Endothelial cell of umbilical vein (primary cell): Measurements from ENCODE around the gene FNBP1. TPM values are rescaled to one million over a fixed set of nuclear protein-coding genes. Genes with fewer than 3 reads are reported as not detected.

Experiments
- BruUV-seq: library from RNA; stranded (reverse); fragments of 400-500 nt; replicated peaks from 2 replicates; lab custom pipeline; 2021; lab: Mats Ljungman, UMichigan
- CTCF ChIA-PET: fragments of 300-600, 350-600 bp; sonication (Branson Sonifier 250); formaldehyde crosslinking; loops from one replicate; lab custom pipeline; 2021; ENCODE audit warnings: antibody characterized with exemption, inconsistent platforms; lab: Charles Lee
- POLR2A ChIA-PET: fragments of 300-600, 350-600 bp; sonication (Branson Sonifier 250); formaldehyde crosslinking; loops from one replicate; lab custom pipeline; 2021; ENCODE audit warnings: antibody characterized with exemption, inconsistent platforms; lab: Charles Lee
- DNase-seq: peaks from one replicate; pipeline ENCODE4 v3.0.0-alpha.2; 2011; ENCODE audit warnings: low read depth, low spot score
- FAIRE-seq: peaks from 2 replicates; lab custom pipeline; 2011; peaks lifted over from hg19 to GRCh38; lab: Jason Lieb, UNC
- H2AFZ ChIP-seq: 2 replicates; pipeline ENCODE4 v1.6.0; 2012; ENCODE audit warnings: low read depth, low read length, control low read depth, inconsistent platforms
- H3K27ac ChIP-seq: 2 replicates; pipeline ENCODE4 v1.5.1; 2011; ENCODE audit warnings: low read depth, mild to moderate bottlenecking, control low read depth, low read length, moderate library complexity; ENCODE audit not compliant: insufficient read depth
- H3K27me3 ChIP-seq, 2 experiments: 2 replicates each; pipeline versions ENCODE4 v1.6.0 to v1.6.1; 2011; ENCODE audit warnings: low read length in 2 of 2, mixed read lengths in 1 of 2; ENCODE audit not compliant: control insufficient read depth in 2 of 2, insufficient read depth in 2 of 2
- H3K36me3 ChIP-seq, 2 experiments: 2 replicates in 1 of 2; 3 replicates in 1 of 2; pipeline ENCODE4 v1.5.1; 2011; ENCODE audit warnings: low read length in 2 of 2, mild to moderate bottlenecking in 1 of 2, moderate library complexity in 1 of 2; ENCODE audit not compliant: control insufficient read depth in 2 of 2, insufficient read depth in 2 of 2; ENCODE audit errors: extremely low read depth in 1 of 2
- H3K4me1 ChIP-seq: 3 replicates; pipeline ENCODE4 v1.5.1; 2011; ENCODE audit warnings: mild to moderate bottlenecking, low read length; ENCODE audit not compliant: control insufficient read depth, insufficient read depth; ENCODE audit errors: extremely low read depth
- H3K4me2 ChIP-seq: 2 replicates; pipeline ENCODE4 v1.6.1; 2011; ENCODE audit warnings: low read length, control low read depth, mixed read lengths; ENCODE audit not compliant: insufficient read depth
- H3K4me3 ChIP-seq, 3 experiments: fragments of 200-600 bp in 1 of 3; sonication (generic), shearing (Covaris generic) in 1 of 3; replicated peaks in 1 of 3; 2 replicates each; pipeline ENCODE4 v1.5.1; 2011 to 2016; ENCODE audit warnings: control low read depth in 3 of 3, low read length in 3 of 3, mild to moderate bottlenecking in 2 of 3, inconsistent platforms in 1 of 3, low read depth in 1 of 3, moderate library complexity in 1 of 3; ENCODE audit not compliant: insufficient read depth in 1 of 3
- H3K79me2 ChIP-seq: 2 replicates; pipeline ENCODE4 v1.6.0; 2012; ENCODE audit warnings: low read length, inconsistent platforms; ENCODE audit not compliant: control insufficient read depth, insufficient read depth
- H3K9ac ChIP-seq: replicated peaks from 2 replicates; pipeline ENCODE3; 2011; ENCODE audit warnings: low read length, control low read depth; ENCODE audit not compliant: insufficient read depth; ENCODE audit errors: extremely low read depth
- H3K9me1 ChIP-seq: replicated peaks from 3 replicates; pipeline ENCODE4 v1.6.0; 2011; ENCODE audit warnings: mild to moderate bottlenecking, low read length; ENCODE audit not compliant: control insufficient read depth, insufficient read depth; ENCODE audit errors: extremely low read depth
- H3K9me3 ChIP-seq: replicated peaks from 2 replicates; pipeline ENCODE4 v1.5.1; 2012; ENCODE audit warnings: low read length, inconsistent platforms; ENCODE audit not compliant: control insufficient read depth, insufficient read depth
- H4K20me1 ChIP-seq: replicated peaks from 2 replicates; pipeline ENCODE3; 2011; ENCODE audit warnings: mild to moderate bottlenecking, low read length; ENCODE audit not compliant: control insufficient read depth, insufficient read depth; ENCODE audit errors: extremely low read depth
- FOS ChIP-seq: IDR thresholded peaks from 2 replicates; pipeline ENCODE4 v1.6.1; 2011; ENCODE audit warnings: mild to moderate bottlenecking, low read length, moderate library complexity, borderline replicate concordance; ENCODE audit not compliant: insufficient read depth
- GATA2 ChIP-seq: IDR thresholded peaks from 2 replicates; pipeline ENCODE4 v1.7.0; 2011; ENCODE audit warnings: low read depth, mild to moderate bottlenecking, moderate library complexity, mixed read lengths, low read length; ENCODE audit not compliant: insufficient read length, insufficient read depth
- JUN ChIP-seq: IDR thresholded peaks from 2 replicates; pipeline ENCODE4 v1.6.1; 2011; ENCODE audit warnings: borderline replicate concordance, low read depth; ENCODE audit not compliant: insufficient read length, insufficient read depth
- MYC ChIP-seq: IDR thresholded peaks from one replicate; pipeline ENCODE4 v1.6.1; 2011; ENCODE audit warnings: mild to moderate bottlenecking, low read depth, low read length
- POLR2A ChIP-seq: IDR thresholded peaks from 2 replicates; pipeline ENCODE4 v1.6.1; 2012; ENCODE audit warnings: low read depth, mild to moderate bottlenecking, control low read depth, low read length
- dilution Hi-C: fragments of 300-500 bp; cut with MboI; formaldehyde crosslinking; loops from one replicate; pipeline ENCODE4 v1.15.0; 2019; ENCODE audit warnings: low sequenced_read_pairs; ENCODE audit not compliant: extremely low pct_ligation_motif_present
- intact Hi-C: fragments of 100-400 bp; cut with micrococcal nuclease; formaldehyde crosslinking; loops from one replicate; pipeline ENCODE4 v1.10.0; 2022
- polyA plus RNA-seq, 4 experiments: library from polyadenylated mRNA; depleted of rRNA in 3 of 4; stranded (reverse) in 3 of 4; unstranded in 1 of 4; fragments of >200 nt; gene quantifications; 2 replicates each; pipeline versions ENCODE4 v1.2.1 to v1.2.3, GENCODE V29; 2011 to 2012; ENCODE audit warnings: missing spikeins in 1 of 4
- total RNA-seq: library from RNA; stranded (reverse); gene quantifications from 2 replicates; pipeline ENCODE4 v1.2.3, GENCODE V29; 2021
- TF ChIP-seq, protein P1 (sequence below): IDR thresholded peaks from 2 replicates; pipeline ENCODE4 v1.6.1; 2011; ENCODE audit not compliant: insufficient read depth, insufficient read length
- TF ChIP-seq, protein P2 (sequence below), 2 donors: IDR thresholded peaks; 1 replicate in 1 of 2; 2 replicates in 1 of 2; pipeline ENCODE4 v1.5.1; 2011; ENCODE audit warnings: low read length in 2 of 2, mild to moderate bottlenecking in 2 of 2, moderate library complexity in 2 of 2, control low read depth in 1 of 2, inconsistent platforms in 1 of 2, low read depth in 1 of 2; ENCODE audit not compliant: insufficient read depth in 1 of 2; ENCODE audit errors: extremely low read depth in 1 of 2

The FNBP1 gene
- total and polyA plus RNA-seq, 2 donors (not counting 3 experiments of a cell fraction or from before 2014, with no cell fraction given): 10.9 to 43.9 TPM

DNA sequence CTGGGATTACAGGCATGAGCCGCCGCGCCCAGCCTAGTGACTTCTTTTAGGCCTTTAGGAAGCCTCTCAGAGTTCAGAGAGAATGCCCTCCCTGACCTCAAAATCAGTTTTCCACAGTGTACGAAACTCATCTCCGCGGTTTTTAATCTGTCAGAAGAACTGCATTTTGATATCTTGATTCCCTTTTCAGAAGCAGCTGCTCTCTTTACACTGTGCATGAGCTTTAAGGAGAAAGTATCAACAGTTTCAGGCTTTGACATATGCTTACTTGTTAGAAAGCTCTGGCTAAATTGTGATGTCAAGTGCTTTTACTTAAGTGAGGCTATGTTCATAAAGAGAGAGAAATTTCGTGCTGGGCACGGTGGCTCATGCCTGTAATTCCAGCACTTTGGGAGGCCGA, 133.1 kb downstream of the FNBP1 start:
- BruUV-seq: no TSS peak
- intact Hi-C loops (no loop called here), dilution Hi-C loops (no loop called here)
- Histone ChIP-seq H3K27ac (no peak overlapping the region), H3K9me3 (no peaks in the 10 kb centered on the region), H2AFZ (no peak overlapping the region), H3K9ac (no peak overlapping the region), H3K9me1 (no peaks in the 10 kb centered on the region), H3K27me3 (no peaks in the 10 kb centered on the region), H3K4me1 (no peaks in the 10 kb centered on the region), H3K36me3 (peaks cover 0 to 7% of the 10 kb centered on the region in 2 experiments), H4K20me1 (no peaks in the 10 kb centered on the region), H3K79me2 (no peaks in the 10 kb centered on the region), H3K4me3 (no peak overlapping the region), H3K4me2 (no peak overlapping the region)
- POLR2A ChIA-PET: interaction anchor here (1.1 kb wide), 1 partner anchor 12 kb away, joined by 3 read pairs; no protein-coding TSS in a partner anchor
- CTCF ChIA-PET: interaction anchor here (0.7 to 1.4 kb wide), 6 partner anchors 12 to 150 kb away, joined by 3 to 5 read pairs (median 3); no protein-coding TSS in a partner anchor
- FAIRE-seq (no peak), DNase-seq (no peak)
- TF ChIP-seq, protein P1, sequence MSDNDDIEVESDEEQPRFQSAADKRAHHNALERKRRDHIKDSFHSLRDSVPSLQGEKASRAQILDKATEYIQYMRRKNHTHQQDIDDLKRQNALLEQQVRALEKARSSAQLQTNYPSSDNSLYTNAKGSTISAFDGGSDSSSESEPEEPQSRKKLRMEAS: no peak
- TF ChIP-seq, protein P2, sequence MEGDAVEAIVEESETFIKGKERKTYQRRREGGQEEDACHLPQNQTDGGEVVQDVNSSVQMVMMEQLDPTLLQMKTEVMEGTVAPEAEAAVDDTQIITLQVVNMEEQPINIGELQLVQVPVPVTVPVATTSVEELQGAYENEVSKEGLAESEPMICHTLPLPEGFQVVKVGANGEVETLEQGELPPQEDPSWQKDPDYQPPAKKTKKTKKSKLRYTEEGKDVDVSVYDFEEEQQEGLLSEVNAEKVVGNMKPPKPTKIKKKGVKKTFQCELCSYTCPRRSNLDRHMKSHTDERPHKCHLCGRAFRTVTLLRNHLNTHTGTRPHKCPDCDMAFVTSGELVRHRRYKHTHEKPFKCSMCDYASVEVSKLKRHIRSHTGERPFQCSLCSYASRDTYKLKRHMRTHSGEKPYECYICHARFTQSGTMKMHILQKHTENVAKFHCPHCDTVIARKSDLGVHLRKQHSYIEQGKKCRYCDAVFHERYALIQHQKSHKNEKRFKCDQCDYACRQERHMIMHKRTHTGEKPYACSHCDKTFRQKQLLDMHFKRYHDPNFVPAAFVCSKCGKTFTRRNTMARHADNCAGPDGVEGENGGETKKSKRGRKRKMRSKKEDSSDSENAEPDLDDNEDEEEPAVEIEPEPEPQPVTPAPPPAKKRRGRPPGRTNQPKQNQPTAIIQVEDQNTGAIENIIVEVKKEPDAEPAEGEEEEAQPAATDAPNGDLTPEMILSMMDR (IDR thresholded peaks at IDR 0.05; ENCODE audit: extremely low read depth in 1 of 2, insufficient read depth in 1 of 2, low read depth in 1 of 2, low read length in 2 of 2): no peak
- TF ChIP-seq POLR2A: no peak
- TF ChIP-seq GATA2: no peak
- no peak for TF ChIP-seq FOS
- no peak for TF ChIP-seq MYC
- TF ChIP-seq JUN: no peak
